D721Med (cell line): ENCODE data around the gene MGMT.

Source experiments
- DNase-seq: peaks from one replicate; pipeline ENCODE4 v3.0.0; 2011; ENCODE audit warnings: low spot score; ENCODE audit not compliant: insufficient read length
- FAIRE-seq: peaks from 2 replicates; lab custom pipeline; 2011; peaks lifted over from hg19 to GRCh38; lab: Jason Lieb, UNC
- CTCF ChIP-seq: IDR thresholded peaks from 2 replicates; pipeline ENCODE4 v1.5.1; 2012; ENCODE audit warnings: mild to moderate bottlenecking, control low read depth; ENCODE audit not compliant: insufficient read depth; ENCODE audit errors: missing control alignments

MGMT gene

GRCh38 chr10:129511758-129512157, 44.7 kb downstream of the MGMT start:
- FAIRE-seq, result no peak
- DNase-seq, result no peak
- TF ChIP-seq CTCF, result no peak

GRCh38 chr10:129513312-129513711, 46.3 kb downstream of the MGMT start:
- DNase-seq (no peak), FAIRE-seq (no peak)
- no peak for TF ChIP-seq CTCF

- FAIRE-seq (no peak), DNase-seq (no peak)
- TF ChIP-seq CTCF, result no peak
Observed at GRCh38 chr10:129514568-129515451, 47.8 kb downstream of the MGMT start.

GRCh38 chr10:129516846-129517679, 50.0 kb downstream of the MGMT start:
- DNase-seq (no peak), FAIRE-seq (no peak)
- no peak for TF ChIP-seq CTCF

- DNase-seq (no peak), FAIRE-seq (no peak)
- no peak for TF ChIP-seq CTCF
Observed at GRCh38 chr10:129517680-129518057, 50.6 kb downstream of the MGMT start.

- FAIRE-seq (no peak), DNase-seq (no peak)
- no peak for TF ChIP-seq CTCF
Observed at GRCh38 chr10:129518793-129519192, 51.8 kb downstream of the MGMT start.
